Mammary epithelial cell (primary cell): ENCODE results near the gene FAF1.

Experiments used
- CTCF ChIP-seq, 2 donors: IDR thresholded peaks in 1 of 2; conservative IDR thresholded peaks in 1 of 2; 2 replicates each; pipeline ENCODE4 v1.5.1; 2011 to 2012; ENCODE audit warnings: inconsistent platforms in 2 of 2, low read length in 2 of 2, mild to moderate bottlenecking in 2 of 2, control low read depth in 1 of 2, low read depth in 1 of 2; ENCODE audit not compliant: insufficient read depth in 1 of 2; ENCODE audit errors: extremely low read depth in 1 of 2
- EZH2 ChIP-seq: IDR thresholded peaks from 2 replicates; pipeline ENCODE4 v1.6.1; 2012; ENCODE audit warnings: low read length, inconsistent platforms, borderline replicate concordance

DNA sequence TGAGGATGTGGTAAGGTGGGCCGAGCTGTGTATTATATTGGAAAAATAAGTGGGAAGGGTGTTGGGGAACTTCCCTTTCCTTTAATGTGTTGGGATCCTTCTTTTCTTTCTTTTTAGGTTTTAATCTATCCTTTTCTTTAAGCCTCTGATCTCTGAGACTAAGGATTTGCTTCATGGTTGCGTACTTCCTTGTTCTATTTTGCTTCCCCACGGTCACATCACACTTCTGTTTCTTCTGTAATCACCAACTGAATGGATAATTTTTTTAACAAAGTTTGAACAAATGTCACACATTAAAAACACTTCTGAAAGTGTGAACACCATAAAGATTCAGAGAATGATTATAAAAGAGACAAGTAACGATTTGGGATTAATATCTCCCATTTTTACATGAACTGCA, 554.3 kb downstream of the FAF1 start:
- TF ChIP-seq CTCF (conservative IDR thresholded peaks at IDR 0.05 in 1 of 2, IDR thresholded peaks at IDR 0.05 in 1 of 2; ENCODE audit: extremely low read depth in 1 of 2, insufficient read depth in 1 of 2, low read depth in 1 of 2, low read length in 2 of 2) (no peak), EZH2 (no peak)
